Fibroblast of lung (primary cell): ENCODE measurements around the gene PRELID2. TPM values are rescaled to one million over a fixed set of nuclear protein-coding genes. Genes with fewer than 3 reads are reported as not detected.

ENCODE experiments used
- DNase-seq, 2 donors: peaks; one replicate each; pipeline versions ENCODE4 v3.0.0 to v3.0.0-alpha.2; 2010; ENCODE audit warnings: low read depth in 2 of 2
- H2AFZ ChIP-seq: 2 replicates; pipeline ENCODE4 v1.5.1; 2012; ENCODE audit warnings: low read length, control low read depth, inconsistent platforms
- H3K27ac ChIP-seq: 2 replicates; pipeline ENCODE4 v1.5.1; 2011; ENCODE audit warnings: low read length, control low read depth; ENCODE audit not compliant: insufficient read depth
- H3K27me3 ChIP-seq: 2 replicates; pipeline ENCODE4 v1.5.1; 2011; ENCODE audit warnings: mild to moderate bottlenecking, low read length; ENCODE audit not compliant: control insufficient read depth, insufficient read depth
- H3K36me3 ChIP-seq: 2 replicates; pipeline ENCODE4 v1.5.1; 2011; ENCODE audit warnings: low read length; ENCODE audit not compliant: control insufficient read depth, insufficient read depth
- H3K4me1 ChIP-seq: 2 replicates; pipeline ENCODE4 v1.5.1; 2011; ENCODE audit warnings: low read length; ENCODE audit not compliant: control insufficient read depth, insufficient read depth; ENCODE audit errors: extremely low read depth
- H3K4me2 ChIP-seq: 2 replicates; pipeline ENCODE4 v1.5.1; 2011; ENCODE audit warnings: low read length, control low read depth; ENCODE audit not compliant: insufficient read depth; ENCODE audit errors: extremely low read depth
- H3K4me3 ChIP-seq, 4 experiments: fragments of 200-600 bp in 1 of 4; sonication (generic) in 1 of 4; replicated peaks in 1 of 4; 2 replicates each; pipeline ENCODE4 v1.5.1; 2011 to 2016; ENCODE audit warnings: low read length in 4 of 4, low read depth in 3 of 4, mild to moderate bottlenecking in 3 of 4, control low read depth in 2 of 4, inconsistent platforms in 1 of 4, mixed read lengths in 1 of 4; ENCODE audit not compliant: insufficient read depth in 1 of 4; ENCODE audit errors: control extremely low read depth in 1 of 4
- H3K79me2 ChIP-seq: 2 replicates; pipeline ENCODE4 v1.5.1; 2012; ENCODE audit warnings: mild to moderate bottlenecking, low read length, inconsistent platforms; ENCODE audit not compliant: control insufficient read depth, insufficient read depth
- H3K9ac ChIP-seq: 2 replicates; pipeline ENCODE4 v1.5.1; 2011; ENCODE audit warnings: mild to moderate bottlenecking, low read length, control low read depth; ENCODE audit not compliant: insufficient read depth
- H3K9me3 ChIP-seq: 2 replicates; pipeline ENCODE4 v1.5.1; 2012; ENCODE audit warnings: low read depth, low read length; ENCODE audit not compliant: control insufficient read depth, insufficient read depth
- H4K20me1 ChIP-seq: 2 replicates; pipeline ENCODE4 v1.5.1; 2011; ENCODE audit warnings: low read length; ENCODE audit not compliant: control insufficient read depth, insufficient read depth; ENCODE audit errors: extremely low read depth
- EZH2 ChIP-seq: IDR thresholded peaks from 2 replicates; pipeline ENCODE4 v1.5.1; 2012; ENCODE audit warnings: low read length, control low read depth, mild to moderate bottlenecking; ENCODE audit errors: missing control alignments
- polyA plus RNA-seq, 2 donors: library from polyadenylated mRNA; depleted of rRNA in 1 of 2; stranded (reverse) in 1 of 2; unstranded in 1 of 2; fragments of >200 nt; gene quantifications; 2 replicates each; pipeline ENCODE4 v1.2.1, GENCODE V29; 2011 to 2012; ENCODE audit warnings: missing spikeins in 1 of 2
- total RNA-seq: library from RNA; depleted of rRNA; stranded (reverse); fragments of >200 nt; gene quantifications from 2 replicates; pipeline ENCODE4 v1.2.1, GENCODE V29; 2014
- TF ChIP-seq, protein P1 (sequence below), 2 donors: IDR thresholded peaks in 1 of 2; conservative IDR thresholded peaks in 1 of 2; 1 replicate in 1 of 2; 2 replicates in 1 of 2; pipeline ENCODE4 v1.5.1; 2011 to 2012; ENCODE audit warnings: low read length in 2 of 2, control low read depth in 1 of 2, inconsistent platforms in 1 of 2, low read depth in 1 of 2, mild to moderate bottlenecking in 1 of 2

The PRELID2 gene
- total and polyA plus RNA-seq, 2 donors (not counting 1 experiment from before 2014, with no cell fraction given) = 6.1 to 27.9 TPM

- Histone ChIP-seq H3K4me3 (no peak overlapping the region), H3K27ac (no peak overlapping the region), H3K4me1 (no peaks in the 10 kb centered on the region), H3K9me3 (no peaks in the 10 kb centered on the region), H3K79me2 (no peaks in the 10 kb centered on the region), H3K9ac (no peak overlapping the region), H2AFZ (no peak overlapping the region), H3K4me2 (no peak overlapping the region), H3K36me3 (no peaks in the 10 kb centered on the region), H4K20me1 (no peaks in the 10 kb centered on the region), H3K27me3 (no peaks in the 10 kb centered on the region)
- TF ChIP-seq, protein P1, sequence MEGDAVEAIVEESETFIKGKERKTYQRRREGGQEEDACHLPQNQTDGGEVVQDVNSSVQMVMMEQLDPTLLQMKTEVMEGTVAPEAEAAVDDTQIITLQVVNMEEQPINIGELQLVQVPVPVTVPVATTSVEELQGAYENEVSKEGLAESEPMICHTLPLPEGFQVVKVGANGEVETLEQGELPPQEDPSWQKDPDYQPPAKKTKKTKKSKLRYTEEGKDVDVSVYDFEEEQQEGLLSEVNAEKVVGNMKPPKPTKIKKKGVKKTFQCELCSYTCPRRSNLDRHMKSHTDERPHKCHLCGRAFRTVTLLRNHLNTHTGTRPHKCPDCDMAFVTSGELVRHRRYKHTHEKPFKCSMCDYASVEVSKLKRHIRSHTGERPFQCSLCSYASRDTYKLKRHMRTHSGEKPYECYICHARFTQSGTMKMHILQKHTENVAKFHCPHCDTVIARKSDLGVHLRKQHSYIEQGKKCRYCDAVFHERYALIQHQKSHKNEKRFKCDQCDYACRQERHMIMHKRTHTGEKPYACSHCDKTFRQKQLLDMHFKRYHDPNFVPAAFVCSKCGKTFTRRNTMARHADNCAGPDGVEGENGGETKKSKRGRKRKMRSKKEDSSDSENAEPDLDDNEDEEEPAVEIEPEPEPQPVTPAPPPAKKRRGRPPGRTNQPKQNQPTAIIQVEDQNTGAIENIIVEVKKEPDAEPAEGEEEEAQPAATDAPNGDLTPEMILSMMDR (conservative IDR thresholded peaks at IDR 0.05 in 1 of 2, IDR thresholded peaks at IDR 0.05 in 1 of 2; ENCODE audit: low read depth in 1 of 2, low read length in 2 of 2) = no peak
- no peak for TF ChIP-seq EZH2
- no peak for DNase-seq
These were observed 123.7 kb downstream of the PRELID2 start for GRCh38 chr5:145711417-145711816.

Other genes starting within 250 kb of the PRELID2 start
- not detected in 2 replicates for gene GRXCR2, start 37.7 kb upstream of the PRELID2 start, total RNA-seq
- not detected in 2 replicates for gene GRXCR2, start 37.7 kb upstream of the PRELID2 start, polyA plus RNA-seq
- 0.26 and 1.2 TPM in 2 replicates for gene SH3RF2, start 101.2 kb upstream of the PRELID2 start, total RNA-seq
- 0.53 and 1.1 TPM in 2 replicates for gene SH3RF2, start 101.2 kb upstream of the PRELID2 start, polyA plus RNA-seq